Globus pallidus (tissue), 1 donor: ENCODE measurements around the gene KCTD10.

Source experiments
- DNase-seq: peaks from one replicate; pipeline ENCODE4 v3.0.0-alpha.2; 2015; ENCODE audit warnings: low spot score

The KCTD10 gene

GRCh38 chr12:109494348-109494881 is 17.3 kb upstream of the KCTD10 start:
- no peak for DNase-seq

GRCh38 chr12:109493938-109494337 is 16.8 kb upstream of the KCTD10 start:
- no peak for DNase-seq

- DNase-seq: no peak
Measured at GRCh38 chr12:109493090-109493489, 16.0 kb upstream of the KCTD10 start.

- DNase-seq: no peak
Measured at GRCh38 chr12:109492371-109492770, 15.3 kb upstream of the KCTD10 start.

GRCh38 chr12:109491671-109492070 is 14.6 kb upstream of the KCTD10 start:
- no peak for DNase-seq

GRCh38 chr12:109489955-109490565 is 13.0 kb upstream of the KCTD10 start:
- DNase-seq: no peak

- DNase-seq: no peak
Measured at GRCh38 chr12:109489016-109489954, 12.2 kb upstream of the KCTD10 start.

- DNase-seq: no peak
Measured at GRCh38 chr12:109488051-109488665, 11.1 kb upstream of the KCTD10 start.

GRCh38 chr12:109487181-109488050 is 10.3 kb upstream of the KCTD10 start:
- no peak for DNase-seq

GRCh38 chr12:109485201-109485600 is 8.1 kb upstream of the KCTD10 start:
- no peak for DNase-seq

- no peak for DNase-seq
Measured at GRCh38 chr12:109483346-109483745, 6.2 kb upstream of the KCTD10 start.

GRCh38 chr12:109482894-109483293 is 5.8 kb upstream of the KCTD10 start:
- no peak for DNase-seq

- no peak for DNase-seq
Measured at GRCh38 chr12:109482491-109482890, 5.4 kb upstream of the KCTD10 start.

GRCh38 chr12:109481863-109482262 is 4.8 kb upstream of the KCTD10 start:
- DNase-seq: no peak

- no peak for DNase-seq
Measured at GRCh38 chr12:109480356-109480755, 3.3 kb upstream of the KCTD10 start.

- DNase-seq: no peak
Measured at GRCh38 chr12:109479761-109480160, 2.7 kb upstream of the KCTD10 start.

GRCh38 chr12:109477963-109478315 is 839 bp upstream of the KCTD10 start:
- no peak for DNase-seq

- no peak for DNase-seq
Measured at GRCh38 chr12:109476807-109477184, 304 bp downstream of the KCTD10 start.

- no peak for DNase-seq
Measured at GRCh38 chr12:109475993-109476806, 900 bp downstream of the KCTD10 start.

- no peak for DNase-seq
Measured at GRCh38 chr12:109475121-109475520, 2.0 kb downstream of the KCTD10 start.
